ENCODE data around the gene SDC1.

The SDC1 gene

GRCh38 chr2:20182241-20182931 lies 42.5 kb downstream of the SDC1 start:
- no peak for DNase-seq

- DNase-seq: no peak
Measured at GRCh38 chr2:20181761-20182160, 43.2 kb downstream of the SDC1 start.

- DNase-seq: no peak
Measured at GRCh38 chr2:20180676-20181648, 44.0 kb downstream of the SDC1 start.

- peak; percentile 37 for DNase-seq
Measured at GRCh38 chr2:20179755-20180594, 45.0 kb downstream of the SDC1 start.

- no peak for DNase-seq
Measured at GRCh38 chr2:20179466-20179754, 45.5 kb downstream of the SDC1 start.

- no peak for DNase-seq
Measured at GRCh38 chr2:20178666-20179465, 46.1 kb downstream of the SDC1 start.

- no peak for DNase-seq
Measured at GRCh38 chr2:20178249-20178607, 46.7 kb downstream of the SDC1 start.

GRCh38 chr2:20177556-20178248 lies 47.2 kb downstream of the SDC1 start:
- DNase-seq: no peak

GRCh38 chr2:20176760-20177159 lies 48.2 kb downstream of the SDC1 start:
- no peak for DNase-seq

GRCh38 chr2:20175931-20176330 lies 49.0 kb downstream of the SDC1 start:
- DNase-seq: no peak

- no peak for DNase-seq
Measured at GRCh38 chr2:20175267-20175666, 49.7 kb downstream of the SDC1 start.

GRCh38 chr2:20174410-20174809 lies 50.5 kb downstream of the SDC1 start:
- no peak for DNase-seq

GRCh38 chr2:20173496-20174402 lies 51.2 kb downstream of the SDC1 start:
- DNase-seq: no peak

GRCh38 chr2:20173064-20173463 lies 51.9 kb downstream of the SDC1 start:
- DNase-seq: no peak

- DNase-seq: no peak
Measured at GRCh38 chr2:20172273-20173055, 52.5 kb downstream of the SDC1 start.

- no peak for DNase-seq
Measured at GRCh38 chr2:20171445-20171977, 53.4 kb downstream of the SDC1 start.

- no peak for DNase-seq
Measured at GRCh38 chr2:20170704-20171250, 54.2 kb downstream of the SDC1 start.

- DNase-seq: no peak
Measured at GRCh38 chr2:20169796-20170703, 54.9 kb downstream of the SDC1 start.
